CD4-positive, CD25-positive, alpha-beta regulatory T cell (primary cell): ENCODE results near the gene TLX2. TPM values are rescaled to one million over a fixed set of nuclear protein-coding genes. Genes with fewer than 3 reads are reported as not detected.
"Not testable (repeated sequence)": the region's sequence is repeated elsewhere in the genome, so short reads cannot be mapped to it uniquely, and the experiment has no call there.

Source experiments
- ATAC-seq, 2 donors: fragments of 150-1000 bp; cut with Tn5 transposase; one replicate each; pipeline ENCODE4 v1.10.0; 2021; ENCODE audit warnings: low read depth in 2 of 2, moderate number of reproducible peaks in 2 of 2, moderate library complexity in 1 of 2
- DNase-seq, 3 donors: peaks; one replicate each; pipeline versions ENCODE4 v3.0.0 to v3.0.0-alpha.2; 2012 to 2022; ENCODE audit warnings: mixed read lengths in 1 of 3
- H3K27ac ChIP-seq: one replicate; pipeline ENCODE4 v1.7.0; 2013; ENCODE audit warnings: mild to moderate bottlenecking, low read length; ENCODE audit not compliant: insufficient read depth, poor library complexity, severe bottlenecking
- H3K27me3 ChIP-seq: one replicate; pipeline ENCODE4 v1.7.0; 2013; ENCODE audit warnings: low read length; ENCODE audit not compliant: control insufficient read depth, insufficient read depth
- H3K36me3 ChIP-seq: one replicate; pipeline ENCODE4 v1.7.0; 2013; ENCODE audit warnings: mild to moderate bottlenecking, low read length, moderate library complexity; ENCODE audit not compliant: control insufficient read depth, insufficient read depth
- H3K4me1 ChIP-seq: 2 replicates; pipeline ENCODE4 v1.7.0; 2013; ENCODE audit warnings: mild to moderate bottlenecking, low read length; ENCODE audit not compliant: insufficient read depth, control insufficient read depth, poor library complexity, severe bottlenecking
- H3K4me3 ChIP-seq: one replicate; pipeline ENCODE4 v1.7.0; 2013; ENCODE audit warnings: low read depth, mild to moderate bottlenecking, low read length, moderate library complexity
- H3K9me3 ChIP-seq, 2 experiments: 1 replicate in 1 of 2; 2 replicates in 1 of 2; pipeline ENCODE4 v1.7.0; 2013; ENCODE audit warnings: low read length in 2 of 2, mild to moderate bottlenecking in 1 of 2, moderate library complexity in 1 of 2; ENCODE audit not compliant: control insufficient read depth in 2 of 2
- H3K27ac Mint-ChIP-seq, 3 donors: one replicate each; pipeline ENCODE4 v1.8.0; 2020 to 2022; ENCODE audit warnings: mild to moderate bottlenecking in 3 of 3, mixed read lengths in 3 of 3, moderate library complexity in 2 of 3
- H3K27me3 Mint-ChIP-seq: one replicate; pipeline ENCODE4 v1.8.0; 2022; ENCODE audit warnings: mild to moderate bottlenecking, mixed read lengths
- H3K36me3 Mint-ChIP-seq: one replicate; pipeline ENCODE4 v1.8.0; 2020; ENCODE audit warnings: mixed read lengths
- H3K4me1 Mint-ChIP-seq, 4 donors: one replicate each; pipeline ENCODE4 v1.8.0; 2020 to 2022; ENCODE audit warnings: mixed read lengths in 4 of 4, mild to moderate bottlenecking in 1 of 4
- H3K4me3 Mint-ChIP-seq, 4 donors: one replicate each; pipeline ENCODE4 v1.8.0; 2020 to 2022; ENCODE audit warnings: mild to moderate bottlenecking in 4 of 4, mixed read lengths in 4 of 4, moderate library complexity in 3 of 4
- H3K9me3 Mint-ChIP-seq, 7 donors: one replicate each; pipeline ENCODE4 v1.8.0; 2020 to 2022; ENCODE audit warnings: mixed read lengths in 7 of 7, mild to moderate bottlenecking in 3 of 7, moderate library complexity in 2 of 7
- polyA plus RNA-seq, 4 donors: library from polyadenylated mRNA; unstranded; fragments of 300-500 nt; fragmentation: Illumina TruSeq; gene quantifications; one replicate each; pipeline ENCODE4 v1.2.3, GENCODE V29; 2021
- total RNA-seq: library from RNA; stranded (reverse); gene quantifications from one replicate; pipeline ENCODE4 v1.2.3, GENCODE V29; 2022

TLX2 gene
- total and polyA plus RNA-seq, 5 donors from 2014 or later = 0.10 to 0.14 TPM; not detected in 3

GRCh38 chr2:74558284-74559230, 44.3 kb downstream of the TLX2 start:
- no peaks in the 10 kb centered on the region for H3K9me3 Mint-ChIP-seq
- H3K27ac Mint-ChIP-seq = no peak overlapping the region
- no peak for ATAC-seq
- no peaks in the 10 kb centered on the region for H3K27me3 Mint-ChIP-seq
- Histone ChIP-seq H3K27me3 (no peaks in the 10 kb centered on the region), H3K27ac (no peak overlapping the region), H3K9me3 (no peaks in the 10 kb centered on the region), H3K4me3 (no peak overlapping the region), H3K36me3 (peaks cover 6% of the 10 kb centered on the region), H3K4me1 (peaks cover 29% of the 10 kb centered on the region)
- no peak for DNase-seq
- H3K4me1 Mint-ChIP-seq = peaks cover 0 to 24% (median 8%) of the 10 kb centered on the region in 4 donors
- peaks cover 5% of the 10 kb centered on the region for H3K36me3 Mint-ChIP-seq
- peak overlapping the region in 2 of 4 donors; percentile 32 to 78 for H3K4me3 Mint-ChIP-seq

- no peaks in the 10 kb centered on the region for H3K27me3 Mint-ChIP-seq
- H3K36me3 ChIP-seq = peaks cover 6% of the 10 kb centered on the region
Observed at GRCh38 chr2:74559912-74560311, 45.7 kb downstream of the TLX2 start.

GRCh38 chr2:74560591-74560990, 46.3 kb downstream of the TLX2 start:
- Mint-ChIP-seq H3K36me3 (peaks cover 5% of the 10 kb centered on the region), H3K4me1 (peaks cover 0 to 15% (median 7%) of the 10 kb centered on the region in 4 donors), H3K4me3 (no peak overlapping the region), H3K27ac (peak overlapping the region in 1 of 3 donors; percentile 69), H3K27me3 (no peaks in the 10 kb centered on the region), H3K9me3 (no peaks in the 10 kb centered on the region)
- H3K36me3 ChIP-seq = peaks cover 6% of the 10 kb centered on the region
- ATAC-seq (no peak), DNase-seq (no peak)
- peaks cover 12% of the 10 kb centered on the region for H3K4me1 ChIP-seq
- no peak overlapping the region for H3K4me3 ChIP-seq
- H3K27me3 ChIP-seq = peaks cover 2% of the 10 kb centered on the region
- no peak overlapping the region for H3K27ac ChIP-seq
- no peaks in the 10 kb centered on the region for H3K9me3 ChIP-seq

More at GRCh38 chr2:74559912-74560311, 45.7 kb downstream of the TLX2 start:
- peaks cover 5% of the 10 kb centered on the region for H3K36me3 Mint-ChIP-seq
- no peak overlapping the region for H3K4me3 Mint-ChIP-seq
- Histone ChIP-seq H3K27ac (no peak overlapping the region), H3K4me1 (peaks cover 19% of the 10 kb centered on the region), H3K27me3 (peaks cover 2% of the 10 kb centered on the region), H3K9me3 (no peaks in the 10 kb centered on the region), H3K4me3 (no peak overlapping the region)
- ATAC-seq = no peak
- no peak for DNase-seq
- H3K9me3 Mint-ChIP-seq = no peaks in the 10 kb centered on the region
- H3K27ac Mint-ChIP-seq = no peak overlapping the region
- peaks cover 0 to 20% (median 8%) of the 10 kb centered on the region in 4 donors for H3K4me1 Mint-ChIP-seq

GRCh38 chr2:74561022-74561421, 46.8 kb downstream of the TLX2 start:
- ATAC-seq, H3K9me3 Mint-ChIP-seq: not testable (repeated sequence)

GRCh38 chr2:74562126-74562775, 48.0 kb downstream of the TLX2 start:
- H3K36me3 ChIP-seq = no peaks in the 10 kb centered on the region
- Mint-ChIP-seq H3K27me3 (no peaks in the 10 kb centered on the region), H3K4me3 (peak overlapping the region in 1 of 4 donors; percentile 63), H3K4me1 (peaks cover 0 to 9% (median 0%) of the 10 kb centered on the region in 4 donors), H3K27ac (peak overlapping the region in 1 of 3 donors; percentile 66), H3K36me3 (peaks cover 5% of the 10 kb centered on the region), H3K9me3 (peaks cover 0 to 1% (median 0%) of the 10 kb centered on the region in 7 donors)
- H3K27ac ChIP-seq = no peak overlapping the region
- no peaks in the 10 kb centered on the region for H3K9me3 ChIP-seq
- H3K4me3 ChIP-seq = no peak overlapping the region
- H3K27me3 ChIP-seq = peaks cover 2% of the 10 kb centered on the region
- no peaks in the 10 kb centered on the region for H3K4me1 ChIP-seq
- DNase-seq = no peak
- ATAC-seq = no peak

More at GRCh38 chr2:74561022-74561421, 46.8 kb downstream of the TLX2 start:
- not testable (repeated sequence) for H3K27me3 Mint-ChIP-seq, H3K27me3 ChIP-seq, H3K36me3 Mint-ChIP-seq, H3K36me3 ChIP-seq, H3K27ac ChIP-seq, H3K4me1 ChIP-seq, DNase-seq, H3K9me3 ChIP-seq, H3K4me3 ChIP-seq
- Mint-ChIP-seq H3K4me1 (peaks cover 0 to 15% (median 5%) of the 10 kb centered on the region in 4 donors), H3K27ac (peak overlapping the region in 1 of 3 donors; percentile 6), H3K4me3 (peak overlapping the region in 1 of 4 donors; percentile 51)

GRCh38 chr2:74564222-74564621, 50.0 kb downstream of the TLX2 start:
- Histone ChIP-seq H3K9me3 (no peaks in the 10 kb centered on the region), H3K27ac (no peak overlapping the region), H3K4me3 (no peak overlapping the region), H3K36me3 (no peaks in the 10 kb centered on the region), H3K27me3 (peaks cover 2% of the 10 kb centered on the region), H3K4me1 (no peaks in the 10 kb centered on the region)
- H3K9me3 Mint-ChIP-seq = peaks cover 0 to 2% (median 0%) of the 10 kb centered on the region in 7 donors
- H3K4me1 Mint-ChIP-seq = peaks cover 0 to 4% (median 0%) of the 10 kb centered on the region in 4 donors
- H3K36me3 Mint-ChIP-seq = peaks cover 5% of the 10 kb centered on the region
- no peak for ATAC-seq
- H3K27me3 Mint-ChIP-seq = no peaks in the 10 kb centered on the region
- no peak overlapping the region for H3K4me3 Mint-ChIP-seq
- H3K27ac Mint-ChIP-seq = peak overlapping the region in 1 of 3 donors; percentile 54
- no peak for DNase-seq

GRCh38 chr2:74566076-74566753, 52.0 kb downstream of the TLX2 start:
- no peaks in the 10 kb centered on the region for H3K27me3 Mint-ChIP-seq
- H3K27me3 ChIP-seq = peaks cover 2% of the 10 kb centered on the region

More at GRCh38 chr2:74566076-74566753, 52.0 kb downstream of the TLX2 start:
- no peak overlapping the region for H3K27ac ChIP-seq
- DNase-seq = no peak
- Mint-ChIP-seq H3K4me1 (no peaks in the 10 kb centered on the region), H3K9me3 (peaks cover 0 to 2% (median 0%) of the 10 kb centered on the region in 7 donors), H3K36me3 (peaks cover 5% of the 10 kb centered on the region), H3K27ac (no peak overlapping the region), H3K4me3 (no peak overlapping the region)
- no peaks in the 10 kb centered on the region for H3K9me3 ChIP-seq
- H3K4me3 ChIP-seq = no peak overlapping the region
- ATAC-seq = no peak
- no peaks in the 10 kb centered on the region for H3K4me1 ChIP-seq
- H3K36me3 ChIP-seq = no peaks in the 10 kb centered on the region
